LHCN-M2 (cell line): ENCODE data around the gene ROPN1L. TPM values are rescaled to one million over a fixed set of nuclear protein-coding genes. Genes with fewer than 3 reads are reported as not detected.
A peak's percentile ranks its signal among the peaks of the same experiment; 100 is the strongest.

Source experiments
- DNase-seq: peaks from one replicate; pipeline ENCODE4 v3.0.0-alpha.2; 2012; ENCODE audit warnings: low read depth
- total RNA-seq: library from RNA; depleted of rRNA; stranded (reverse); fragments of >200 nt; gene quantifications from 2 replicates; pipeline ENCODE4 v1.2.3, GENCODE V29; 2014

ROPN1L gene
- total RNA-seq, 1 experiment from 2014 or later, result 1.1 TPM

- no peak for DNase-seq
These were observed 16.2 kb downstream of the ROPN1L start for GRCh38 chr5:10457682-10458574.

- no peak for DNase-seq
These were observed 17.7 kb downstream of the ROPN1L start for GRCh38 chr5:10459080-10460055.

- DNase-seq, result no peak
These were observed 18.7 kb downstream of the ROPN1L start for GRCh38 chr5:10460252-10460906.

- DNase-seq, result no peak
These were observed 19.4 kb downstream of the ROPN1L start for GRCh38 chr5:10461041-10461440.

- no peak for DNase-seq
These were observed 20.4 kb downstream of the ROPN1L start for GRCh38 chr5:10461904-10462555.

- no peak for DNase-seq
These were observed 21.9 kb downstream of the ROPN1L start for GRCh38 chr5:10463566-10463965.

GRCh38 chr5:10464173-10464572, 22.5 kb downstream of the ROPN1L start:
- no peak for DNase-seq

GRCh38 chr5:10465726-10466125, 24.0 kb downstream of the ROPN1L start:
- no peak for DNase-seq

GRCh38 chr5:10466446-10467073, 24.9 kb downstream of the ROPN1L start:
- no peak for DNase-seq

GRCh38 chr5:10467281-10468198, 25.9 kb downstream of the ROPN1L start:
- peak; percentile 59 for DNase-seq

- no peak for DNase-seq
These were observed 26.6 kb downstream of the ROPN1L start for GRCh38 chr5:10468256-10468655.

- peak; percentile 28 for DNase-seq
These were observed 27.8 kb downstream of the ROPN1L start for GRCh38 chr5:10469253-10470050.

- no peak for DNase-seq
These were observed 29.0 kb downstream of the ROPN1L start for GRCh38 chr5:10470669-10471068.

- no peak for DNase-seq
These were observed 30.0 kb downstream of the ROPN1L start for GRCh38 chr5:10471677-10472076.

GRCh38 chr5:10474521-10475075, 32.9 kb downstream of the ROPN1L start:
- DNase-seq, result peak; percentile 6

- DNase-seq, result no peak
These were observed 34.4 kb downstream of the ROPN1L start for GRCh38 chr5:10475931-10476676.

- no peak for DNase-seq
These were observed 35.2 kb downstream of the ROPN1L start for GRCh38 chr5:10476878-10477277.

GRCh38 chr5:10477943-10478342, 36.3 kb downstream of the ROPN1L start:
- no peak for DNase-seq
